Keratinocyte (primary cell): ENCODE results near the gene RAI1.
"Not testable (repeated sequence)": the region's sequence is repeated elsewhere in the genome, so short reads cannot be mapped to it uniquely, and the experiment has no call there.

Source experiments
- EZH2 ChIP-seq: IDR thresholded peaks from one replicate; pipeline ENCODE4 v1.6.1; 2012; ENCODE audit warnings: inconsistent platforms, mild to moderate bottlenecking, low read length, moderate library complexity
- TF ChIP-seq, protein P1 (sequence below), 3 experiments: IDR thresholded peaks in 1 of 3; conservative IDR thresholded peaks in 1 of 3; optimal IDR thresholded peaks in 1 of 3; 2 replicates in 2 of 3; 3 replicates in 1 of 3; pipeline versions ENCODE3 to v1.5.1; 2011; ENCODE audit warnings: low read length in 3 of 3, mild to moderate bottlenecking in 3 of 3, moderate library complexity in 2 of 3, control low read depth in 1 of 3, inconsistent platforms in 1 of 3; ENCODE audit not compliant: insufficient read depth in 2 of 3; ENCODE audit errors: extremely low read depth in 1 of 3

GRCh38 chr17:17678063-17678699, 3.1 kb upstream of the RAI1 start:
- TF ChIP-seq, protein P1, sequence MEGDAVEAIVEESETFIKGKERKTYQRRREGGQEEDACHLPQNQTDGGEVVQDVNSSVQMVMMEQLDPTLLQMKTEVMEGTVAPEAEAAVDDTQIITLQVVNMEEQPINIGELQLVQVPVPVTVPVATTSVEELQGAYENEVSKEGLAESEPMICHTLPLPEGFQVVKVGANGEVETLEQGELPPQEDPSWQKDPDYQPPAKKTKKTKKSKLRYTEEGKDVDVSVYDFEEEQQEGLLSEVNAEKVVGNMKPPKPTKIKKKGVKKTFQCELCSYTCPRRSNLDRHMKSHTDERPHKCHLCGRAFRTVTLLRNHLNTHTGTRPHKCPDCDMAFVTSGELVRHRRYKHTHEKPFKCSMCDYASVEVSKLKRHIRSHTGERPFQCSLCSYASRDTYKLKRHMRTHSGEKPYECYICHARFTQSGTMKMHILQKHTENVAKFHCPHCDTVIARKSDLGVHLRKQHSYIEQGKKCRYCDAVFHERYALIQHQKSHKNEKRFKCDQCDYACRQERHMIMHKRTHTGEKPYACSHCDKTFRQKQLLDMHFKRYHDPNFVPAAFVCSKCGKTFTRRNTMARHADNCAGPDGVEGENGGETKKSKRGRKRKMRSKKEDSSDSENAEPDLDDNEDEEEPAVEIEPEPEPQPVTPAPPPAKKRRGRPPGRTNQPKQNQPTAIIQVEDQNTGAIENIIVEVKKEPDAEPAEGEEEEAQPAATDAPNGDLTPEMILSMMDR (optimal IDR thresholded peaks at IDR 0.05 in 1 of 3, IDR thresholded peaks at IDR 0.05 in 1 of 3, conservative IDR thresholded peaks at IDR 0.05 in 1 of 3; ENCODE audit: extremely low read depth in 1 of 3, insufficient read depth in 2 of 3, low read length in 3 of 3): not testable (repeated sequence)
- TF ChIP-seq EZH2: not testable (repeated sequence)
